GM13976 (cell line): Measurements from ENCODE around the gene C22orf15.
A peak's percentile ranks its signal among the peaks of the same experiment; 100 is the strongest.

Source experiments
- DNase-seq: peaks from one replicate; pipeline ENCODE4 v3.0.0; 2012; ENCODE audit warnings: low spot score
- CTCF ChIP-seq: IDR thresholded peaks from 2 replicates; pipeline ENCODE4 v1.5.1; 2012; ENCODE audit warnings: borderline replicate concordance, mild to moderate bottlenecking; ENCODE audit not compliant: insufficient read depth; ENCODE audit errors: extremely low read depth, missing control alignments, control extremely low read depth
- in situ Hi-C: fragments of 300-500 bp; cut with MboI; formaldehyde crosslinking; loops from one replicate; pipeline ENCODE4 v1.12.0; 2022; ENCODE audit warnings: low sequenced_read_pairs, mixed read lengths, inconsistent platforms; ENCODE audit not compliant: unreplicated experiment

Gene C22orf15

GRCh38 chr22:23750714-23751440 lies 11.9 kb upstream of the C22orf15 start, which contains the start of gene ZNF70:
Gene ZNF70, minus strand, starts transcription at chr22:23751112. Its CDS starts 5,972 bp downstream, at chr22:23745140.
- peak; percentile 23 for TF ChIP-seq CTCF
- in situ Hi-C loops = no loop called here
- peak; percentile 94 for DNase-seq

- DNase-seq = no peak
- in situ Hi-C loops = no loop called here
Measured at GRCh38 chr22:23751441-23751996, 11.3 kb upstream of the C22orf15 start.

GRCh38 chr22:23752090-23752691 lies 10.6 kb upstream of the C22orf15 start:
- in situ Hi-C loops = no loop called here
- TF ChIP-seq CTCF = no peak
- DNase-seq = peak; percentile 76

More at GRCh38 chr22:23751441-23751996, 11.3 kb upstream of the C22orf15 start:
- TF ChIP-seq CTCF = no peak

- DNase-seq = peak; percentile 61
- TF ChIP-seq CTCF = no peak
- in situ Hi-C loops = no loop called here
Measured at GRCh38 chr22:23752750-23753149, 10.0 kb upstream of the C22orf15 start.

GRCh38 chr22:23753385-23753784 lies 9.4 kb upstream of the C22orf15 start:
- in situ Hi-C loops = no loop called here
- DNase-seq = no peak

More at GRCh38 chr22:23753385-23753784, 9.4 kb upstream of the C22orf15 start:
- TF ChIP-seq CTCF = no peak
